HG03280 (cell line): ENCODE results near the gene GSTCD.
"Not testable (repeated sequence)": the region's sequence is repeated elsewhere in the genome, so short reads cannot be mapped to it uniquely, and the experiment has no call there.

Experiments used
- ATAC-seq: cut with Tn5 transposase; IDR thresholded peaks from one replicate; pipeline ENCODE4 v1.9.1; 2021; ENCODE audit warnings: mild to moderate bottlenecking, moderate library complexity; ENCODE audit not compliant: unreplicated experiment

GSTCD gene

GRCh38 chr4:105708181-105709080, at the start of gene GSTCD, which contains the start of gene INTS12:
GSTCD (plus strand) TSS chr4:105708784; CDS start chr4:105717614, 8,830 bp downstream.
INTS12 (minus strand) TSS chr4:105708689; CDS start chr4:105700005, 8,684 bp downstream.
- peak; percentile 85 for ATAC-seq

GRCh38 chr4:105659190-105659589, 49.4 kb upstream of the GSTCD start:
- no peak for ATAC-seq

GRCh38 chr4:105661028-105661427, 47.6 kb upstream of the GSTCD start:
- no peak for ATAC-seq

- no peak for ATAC-seq
These were observed 45.5 kb upstream of the GSTCD start for GRCh38 chr4:105662935-105663675.

GRCh38 chr4:105666693-105667092, 41.9 kb upstream of the GSTCD start:
- ATAC-seq: no peak

GRCh38 chr4:105670684-105671083, 37.9 kb upstream of the GSTCD start:
- ATAC-seq: no peak

- no peak for ATAC-seq
These were observed 37.3 kb upstream of the GSTCD start for GRCh38 chr4:105671301-105671700.

GRCh38 chr4:105674011-105674410, 34.6 kb upstream of the GSTCD start:
- ATAC-seq: no peak

GRCh38 chr4:105677709-105678108, 30.9 kb upstream of the GSTCD start:
- ATAC-seq: no peak

GRCh38 chr4:105679186-105679585, 29.4 kb upstream of the GSTCD start:
- ATAC-seq: no peak

GRCh38 chr4:105683038-105683437, 25.5 kb upstream of the GSTCD start:
- ATAC-seq: no peak

- no peak for ATAC-seq
These were observed 22.0 kb upstream of the GSTCD start for GRCh38 chr4:105686571-105686970.

- ATAC-seq: not testable (repeated sequence)
These were observed 13.8 kb upstream of the GSTCD start for GRCh38 chr4:105694812-105695211.

GRCh38 chr4:105695832-105696231, 12.8 kb upstream of the GSTCD start:
- not testable (repeated sequence) for ATAC-seq

- ATAC-seq: no peak
These were observed 10.0 kb upstream of the GSTCD start for GRCh38 chr4:105698607-105699006.

GRCh38 chr4:105707782-105708180, 803 bp upstream of the GSTCD start:
- ATAC-seq: no peak

- peak; percentile 39 for ATAC-seq
These were observed 482 bp downstream of the GSTCD start for GRCh38 chr4:105709081-105709450.

- no peak for ATAC-seq
These were observed 1.5 kb downstream of the GSTCD start for GRCh38 chr4:105710012-105710600.

- ATAC-seq: no peak
These were observed 2.1 kb downstream of the GSTCD start for GRCh38 chr4:105710678-105711077.

GRCh38 chr4:105712766-105713165, 4.2 kb downstream of the GSTCD start:
- no peak for ATAC-seq

- ATAC-seq: peak; percentile 79
These were observed 5.5 kb downstream of the GSTCD start for GRCh38 chr4:105714071-105714521.
